HTR-8/SVneo (cell line): ENCODE data around the gene ACTN2.

Experiments used
- DNase-seq: peaks from one replicate; pipeline ENCODE4 v3.0.0; 2011; ENCODE audit warnings: low spot score, mixed read lengths; ENCODE audit not compliant: insufficient read length
- FAIRE-seq: peaks from 2 replicates; lab custom pipeline; 2011; peaks lifted over from hg19 to GRCh38; lab: Jason Lieb, UNC

The ACTN2 gene

GRCh38 chr1:236689713-236690569 lies 3.6 kb downstream of the ACTN2 start:
- no peak for DNase-seq
- FAIRE-seq: no peak

GRCh38 chr1:236691348-236691747 lies 5.0 kb downstream of the ACTN2 start:
- FAIRE-seq (no peak), DNase-seq (no peak)

- no peak for FAIRE-seq
- DNase-seq: no peak
These were observed 5.8 kb downstream of the ACTN2 start for GRCh38 chr1:236692128-236692527.

- FAIRE-seq (no peak), DNase-seq (no peak)
These were observed 6.4 kb downstream of the ACTN2 start for GRCh38 chr1:236692742-236693141.

GRCh38 chr1:236699366-236699765 lies 13.1 kb downstream of the ACTN2 start:
- DNase-seq (no peak), FAIRE-seq (no peak)

GRCh38 chr1:236700903-236701302 lies 14.6 kb downstream of the ACTN2 start:
- DNase-seq (no peak), FAIRE-seq (no peak)

GRCh38 chr1:236701782-236702181 lies 15.5 kb downstream of the ACTN2 start:
- FAIRE-seq (no peak), DNase-seq (no peak)

- FAIRE-seq (no peak), DNase-seq (no peak)
These were observed 16.6 kb downstream of the ACTN2 start for GRCh38 chr1:236702791-236703394.

DNA sequence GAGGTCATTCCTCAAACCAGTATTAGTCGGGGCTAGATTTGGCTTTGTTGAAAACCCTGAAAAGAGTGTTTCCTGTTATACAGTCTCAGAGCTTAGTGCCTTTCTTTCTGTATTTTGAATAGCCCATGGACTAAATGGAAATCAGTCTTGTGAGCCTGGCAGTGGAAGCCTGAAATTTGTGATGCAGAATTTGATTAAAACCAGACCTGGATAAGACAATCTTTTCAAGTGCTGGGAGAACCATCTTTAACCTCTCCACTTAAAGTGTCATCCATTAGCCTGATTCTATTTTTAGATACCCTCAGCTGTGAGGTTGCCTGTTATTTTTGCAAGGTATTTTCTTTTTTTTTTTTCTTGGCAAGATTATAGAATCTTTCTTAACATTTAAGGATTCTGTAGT lies 19.5 kb downstream of the ACTN2 start:
- DNase-seq (no peak), FAIRE-seq (no peak)

- no peak for DNase-seq
- FAIRE-seq: no peak
These were observed 19.9 kb downstream of the ACTN2 start for GRCh38 chr1:236706183-236706582.

DNA sequence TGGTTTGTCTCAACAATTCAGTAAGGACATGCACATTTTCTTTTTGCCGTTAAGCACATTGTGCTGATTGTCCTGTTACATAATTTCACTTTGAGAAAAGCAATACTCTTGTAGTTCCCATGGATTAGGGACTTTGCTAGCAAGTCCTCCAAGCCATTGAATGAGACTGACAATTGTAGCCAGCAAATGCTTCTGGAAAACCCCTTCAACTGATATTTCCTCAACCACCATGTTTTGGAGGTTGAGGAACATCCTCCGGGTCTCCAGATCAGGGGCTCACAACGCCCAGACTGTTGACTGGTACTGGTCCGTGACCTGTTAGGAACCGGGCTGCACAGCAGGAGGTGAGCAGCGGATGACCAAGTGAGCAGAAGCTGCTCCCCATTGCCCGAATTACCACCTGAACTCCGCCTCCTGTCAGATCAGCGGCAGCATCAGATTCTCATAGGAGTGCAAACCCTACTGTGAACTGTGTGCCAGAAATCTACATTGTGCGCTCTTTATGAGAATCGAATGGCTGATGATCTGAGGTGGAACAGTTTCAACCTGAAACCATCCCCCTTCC lies 24.1 kb downstream of the ACTN2 start:
- DNase-seq (no peak), FAIRE-seq (no peak)

DNA sequence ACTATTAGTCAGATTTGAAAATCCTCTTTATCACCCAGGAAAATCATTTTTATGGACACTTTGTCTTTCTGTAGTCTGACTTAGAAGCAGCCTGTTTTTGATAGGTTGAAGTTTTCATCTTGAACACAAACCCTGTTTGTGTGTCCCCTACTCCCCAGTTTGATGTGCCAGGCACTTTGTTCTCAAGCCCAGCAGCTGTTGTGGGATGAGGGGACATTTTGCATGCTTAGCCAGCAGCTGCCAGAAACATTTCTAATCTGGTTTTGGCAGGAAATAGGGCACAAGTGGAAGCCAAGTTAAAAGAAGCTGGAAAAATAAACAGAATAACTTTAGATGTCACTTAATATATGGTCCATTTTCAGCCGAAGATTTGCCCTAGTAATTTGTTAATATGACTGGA lies 29.9 kb downstream of the ACTN2 start:
- DNase-seq (no peak), FAIRE-seq (no peak)

DNA sequence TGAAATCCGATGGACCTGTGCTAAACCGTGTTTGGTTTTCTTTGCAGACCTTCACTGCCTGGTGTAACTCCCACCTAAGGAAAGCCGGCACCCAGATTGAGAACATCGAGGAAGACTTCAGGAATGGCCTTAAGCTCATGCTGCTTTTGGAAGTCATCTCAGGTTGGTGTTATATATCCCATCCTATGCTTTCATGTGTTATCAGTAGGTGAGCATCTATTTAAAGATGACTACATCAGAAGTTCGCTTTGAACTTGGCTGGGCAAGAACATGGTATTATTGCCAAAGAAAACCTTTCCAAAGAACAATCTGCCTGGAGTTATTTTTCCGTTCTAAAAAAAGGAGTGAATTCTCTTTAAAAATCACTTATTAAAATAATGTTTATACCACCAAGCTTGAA lies 31.5 kb downstream of the ACTN2 start:
- DNase-seq (no peak), FAIRE-seq (no peak)

GRCh38 chr1:236718328-236718727 lies 32.0 kb downstream of the ACTN2 start:
- no peak for FAIRE-seq
- DNase-seq: no peak

GRCh38 chr1:236720206-236720605 lies 33.9 kb downstream of the ACTN2 start:
- FAIRE-seq: no peak

GRCh38 chr1:236720611-236721010 lies 34.3 kb downstream of the ACTN2 start:
- no peak for FAIRE-seq
- no peak for DNase-seq

More at GRCh38 chr1:236720206-236720605, 33.9 kb downstream of the ACTN2 start:
- DNase-seq: no peak

DNA sequence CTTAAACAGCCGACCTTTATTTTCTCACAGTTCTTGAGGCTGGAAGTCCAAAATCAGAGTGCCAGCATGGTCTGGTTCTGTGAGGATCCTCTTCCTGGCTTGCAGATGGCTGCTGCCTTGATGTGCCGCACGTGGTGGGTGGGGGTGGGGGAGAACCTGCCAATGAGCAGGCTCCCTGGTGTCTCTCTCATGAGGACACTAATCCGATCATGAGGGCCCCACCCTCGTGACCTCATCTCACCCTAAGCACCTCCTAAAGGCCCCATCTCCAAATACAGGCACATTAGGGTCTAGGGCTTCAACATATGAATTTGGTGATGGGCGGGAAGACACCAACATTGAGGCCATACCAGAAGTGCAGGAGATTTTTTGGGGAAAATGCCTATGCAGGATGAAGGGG lies 37.8 kb downstream of the ACTN2 start:
- no peak for FAIRE-seq
- no peak for DNase-seq

DNA sequence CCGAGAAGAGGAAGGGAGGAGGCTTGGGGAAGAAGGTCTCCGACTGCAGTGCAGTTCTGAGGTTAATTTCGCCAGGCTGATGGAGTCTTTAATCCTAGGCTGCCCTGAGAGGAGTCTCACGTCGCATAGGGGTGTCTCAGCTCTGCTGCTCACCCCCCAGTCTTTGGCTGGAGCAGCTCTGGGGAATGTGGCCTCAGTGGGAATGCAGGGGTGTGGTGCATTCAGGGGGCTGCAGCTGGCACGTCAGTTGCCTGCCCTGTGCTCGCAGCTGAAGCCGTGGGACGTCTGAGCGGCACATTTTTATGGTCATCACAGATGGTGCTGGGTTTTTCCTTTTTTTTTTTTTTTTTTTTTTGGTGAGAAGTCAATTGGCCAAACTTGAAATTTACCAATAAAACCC lies 38.2 kb downstream of the ACTN2 start:
- no peak for FAIRE-seq
- DNase-seq: no peak

- DNase-seq: no peak
- FAIRE-seq: no peak
These were observed 39.4 kb downstream of the ACTN2 start for GRCh38 chr1:236725668-236726067.

- DNase-seq: no peak
- no peak for FAIRE-seq
These were observed 41.2 kb downstream of the ACTN2 start for GRCh38 chr1:236727521-236727920.

GRCh38 chr1:236728752-236729151 lies 42.5 kb downstream of the ACTN2 start:
- FAIRE-seq (no peak), DNase-seq (no peak)
